IMR-90 (cell line): ENCODE measurements around the gene SH3D21. TPM values are rescaled to one million over a fixed set of nuclear protein-coding genes. Genes with fewer than 3 reads are reported as not detected.
A peak's percentile ranks its signal among the peaks of the same experiment; 100 is the strongest.

Source experiments
- ATAC-seq: fragments of 200-7000 bp; cut with Tn5 transposase; 2 replicates; pipeline ENCODE4 v1.9.1; 2020; ENCODE audit warnings: low read depth, mild to moderate bottlenecking, moderate library complexity
- BruUV-seq: library from RNA; stranded (reverse); fragments of 400-500 nt; replicated peaks from 2 replicates; lab custom pipeline; 2021; lab: Mats Ljungman, UMichigan
- CTCF ChIA-PET: fragments of 300-600 bp; formaldehyde crosslinking; extraction: SDS; loops from one replicate; lab custom pipeline; 2021; ENCODE audit warnings: antibody characterized with exemption; lab: Yijun Ruan, JAX
- POLR2A ChIA-PET: fragments of 300-600 bp; sonication (Branson Sonifier 250); formaldehyde crosslinking; loops from one replicate; lab custom pipeline; 2022; ENCODE audit warnings: antibody characterized with exemption; ENCODE audit not compliant: unreplicated experiment; lab: Charles Lee
- DNase-seq: peaks from one replicate; pipeline ENCODE4 v3.0.0; 2013
- H2AFZ ChIP-seq: replicated peaks from 2 replicates; pipeline ENCODE3; 2013; ENCODE audit warnings: low read length, mild to moderate bottlenecking; ENCODE audit not compliant: poor library complexity
- H2AK5ac ChIP-seq: 2 replicates; pipeline ENCODE4 v1.6.1; 2013; ENCODE audit warnings: low read depth, low read length, inconsistent platforms
- H2AK9ac ChIP-seq: replicated peaks from 2 replicates; pipeline ENCODE3; 2013; ENCODE audit warnings: mild to moderate bottlenecking, low read depth, low read length, moderate library complexity; ENCODE audit not compliant: poor library complexity
- H2BK120ac ChIP-seq: 2 replicates; pipeline ENCODE4 v1.6.1; 2013; ENCODE audit warnings: low read depth, low read length, inconsistent platforms
- H2BK15ac ChIP-seq: 3 replicates; pipeline ENCODE4 v1.6.1; 2013; ENCODE audit warnings: low read depth, low read length, inconsistent platforms
- H2BK20ac ChIP-seq: 2 replicates; pipeline ENCODE4 v1.6.1; 2013; ENCODE audit warnings: low read depth, mild to moderate bottlenecking, inconsistent platforms, low read length, moderate library complexity
- H2BK5ac ChIP-seq: 2 replicates; pipeline ENCODE4 v1.6.1; 2013; ENCODE audit warnings: mild to moderate bottlenecking, low read depth, low read length, inconsistent platforms; ENCODE audit not compliant: poor library complexity, severe bottlenecking
- H3K14ac ChIP-seq: replicated peaks from 2 replicates; pipeline ENCODE4 v1.6.1; 2013; ENCODE audit warnings: low read depth, low read length, inconsistent platforms
- H3K18ac ChIP-seq: 2 replicates; pipeline ENCODE4 v1.6.1; 2013; ENCODE audit warnings: low read depth, low read length, control low read depth
- H3K23ac ChIP-seq: 2 replicates; pipeline ENCODE4 v1.6.1; 2013; ENCODE audit warnings: low read depth, low read length, inconsistent platforms
- H3K27ac ChIP-seq: 2 replicates; pipeline ENCODE4 v1.5.1; 2013; ENCODE audit warnings: mild to moderate bottlenecking, control low read depth, low read length; ENCODE audit not compliant: insufficient read depth
- H3K27me3 ChIP-seq: 2 replicates; pipeline ENCODE4 v1.6.1; 2013; ENCODE audit warnings: low read length; ENCODE audit not compliant: control insufficient read depth, insufficient read depth
- H3K36me3 ChIP-seq: 2 replicates; pipeline ENCODE4 v1.6.1; 2013; ENCODE audit warnings: low read length, mixed read lengths; ENCODE audit not compliant: control insufficient read depth, insufficient read depth
- H3K4ac ChIP-seq: 2 replicates; pipeline ENCODE4 v1.6.1; 2013; ENCODE audit warnings: low read depth, low read length, inconsistent platforms
- H3K4me1 ChIP-seq: 2 replicates; pipeline ENCODE4 v1.6.1; 2013; ENCODE audit warnings: low read length, mixed read lengths; ENCODE audit not compliant: control insufficient read depth, insufficient read depth
- H3K4me2 ChIP-seq: 2 replicates; pipeline ENCODE4 v1.6.1; 2013; ENCODE audit warnings: low read depth, mild to moderate bottlenecking, control low read depth, low read length, moderate library complexity
- H3K4me3 ChIP-seq: 2 replicates; pipeline ENCODE4 v1.5.1; 2013; ENCODE audit warnings: low read depth, mild to moderate bottlenecking, control low read depth, low read length, moderate library complexity; ENCODE audit not compliant: insufficient read depth
- H3K56ac ChIP-seq: 2 replicates; pipeline ENCODE4 v1.6.1; 2013; ENCODE audit warnings: low read length, inconsistent platforms; ENCODE audit not compliant: insufficient read depth; ENCODE audit errors: extremely low read depth
- H3K79me1 ChIP-seq, 2 experiments: 2 replicates each; pipeline ENCODE4 v1.6.1; 2013; ENCODE audit warnings: low read length in 2 of 2, inconsistent platforms in 1 of 2, low read depth in 1 of 2
- H3K9ac ChIP-seq: 2 replicates; pipeline ENCODE4 v1.6.1; 2013; ENCODE audit warnings: low read depth, low read length, control low read depth
- H3K9me1 ChIP-seq: 2 replicates; pipeline ENCODE4 v1.6.1; 2013; ENCODE audit warnings: low read length, inconsistent platforms; ENCODE audit not compliant: insufficient read depth
- H3K9me3 ChIP-seq: 2 replicates; pipeline ENCODE4 v1.6.1; 2013; ENCODE audit warnings: low read length; ENCODE audit not compliant: control insufficient read depth, insufficient read depth
- H4K20me1 ChIP-seq: 2 replicates; pipeline ENCODE4 v1.6.1; 2013; ENCODE audit warnings: low read length, inconsistent platforms; ENCODE audit not compliant: insufficient read depth
- H4K5ac ChIP-seq: 2 replicates; pipeline ENCODE4 v1.6.1; 2013; ENCODE audit warnings: mild to moderate bottlenecking, low read depth, low read length, control low read depth
- H4K8ac ChIP-seq, 2 experiments: 2 replicates each; pipeline ENCODE4 v1.6.1; 2013; ENCODE audit warnings: low read depth in 2 of 2, low read length in 2 of 2, control low read depth in 1 of 2, inconsistent platforms in 1 of 2
- H4K91ac ChIP-seq: 2 replicates; pipeline ENCODE4 v1.6.1; 2013; ENCODE audit warnings: low read depth, low read length, inconsistent platforms; ENCODE audit not compliant: insufficient read depth
- ELK1 ChIP-seq: fragments of 150-350 bp; IDR thresholded peaks from 2 replicates; pipeline ENCODE4 v1.6.1; 2016; ENCODE audit warnings: low read depth, mild to moderate bottlenecking, low read length, moderate library complexity, borderline replicate concordance
- WGBS, 2 experiments: methylation state at CpG; one replicate each; pipeline versions ENCODE4 v1.1.5 to v1.1.7; 2013; ENCODE audit warnings: missing lambda C conversion rate in 2 of 2; ENCODE audit not compliant: insufficient read length in 1 of 2; ENCODE audit errors: extremely low coverage in 2 of 2; 5-methylcytosine and 5-hydroxymethylcytosine counted together
- dilution Hi-C: fragments of 300-500 bp; cut with HindIII; formaldehyde crosslinking; loops from one replicate; pipeline ENCODE4 v1.14.3; 2018; ENCODE audit warnings: low sequenced_read_pairs; ENCODE audit not compliant: unreplicated experiment
- in situ Hi-C: fragments of 300-500 bp; cut with MboI; formaldehyde crosslinking; loops from 3 replicates; pipeline ENCODE4 v1.14.3; 2019; ENCODE audit warnings: low sequenced_read_pairs, inconsistent platforms, mixed read lengths
- intact Hi-C: fragments of 100-400 bp; cut with micrococcal nuclease; formaldehyde crosslinking; loops from 2 replicates; pipeline ENCODE4 v1.10.0; 2022
- polyA plus RNA-seq, 3 experiments: library from polyadenylated mRNA; depleted of rRNA; stranded (reverse); fragments of >200 nt; gene quantifications; 2 replicates each; pipeline ENCODE4 v1.2.3, GENCODE V29; 2012; ENCODE audit warnings: low replicate concordance in 1 of 3
- total RNA-seq: library from RNA; depleted of rRNA; stranded (reverse); fragments of >200 nt; gene quantifications from 2 replicates; pipeline ENCODE4 v1.2.3, GENCODE V29; 2012
- TF ChIP-seq, protein P1 (sequence below): conservative IDR thresholded peaks from 2 replicates; pipeline ENCODE4 v1.5.1; 2012; ENCODE audit warnings: mild to moderate bottlenecking, low read depth, low read length, improper control_type of control experiment

The SH3D21 gene
- total and polyA plus RNA-seq, 2 of the 4 experiments (the other 2 are of a cell fraction): 1.8 to 11.9 TPM

DNA sequence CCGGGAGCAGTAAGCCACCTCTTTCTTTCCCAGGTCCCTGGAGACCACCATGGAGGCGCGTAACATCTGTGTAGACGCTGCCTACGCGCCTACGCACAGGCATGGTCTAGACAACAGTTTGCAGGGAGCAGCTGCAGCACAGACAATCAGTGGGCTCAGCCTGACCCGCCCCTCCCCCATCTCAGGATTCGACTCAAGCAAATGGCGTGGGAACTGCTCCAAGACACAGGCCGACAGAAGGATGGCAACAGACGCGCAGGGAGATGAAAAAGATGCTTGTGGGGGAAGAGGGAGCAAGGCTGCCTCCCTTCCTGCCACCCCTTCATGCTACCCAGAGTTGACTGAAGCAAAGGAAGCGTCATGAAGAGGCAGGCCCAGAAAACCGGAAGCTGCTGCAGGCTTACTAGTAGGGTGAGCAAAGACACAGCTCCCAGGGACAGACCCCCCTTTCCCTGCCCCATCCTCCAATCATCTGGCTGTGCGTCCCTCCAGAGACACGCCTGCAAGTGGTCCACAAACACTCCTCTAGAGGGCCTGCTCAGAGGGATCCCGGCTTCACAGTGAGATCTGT is 60.0 kb downstream of the SH3D21 start:
- Histone ChIP-seq H3K56ac (no peak overlapping the region), H3K4me3 (no peak overlapping the region), H4K8ac (peak overlapping the region; percentile 48 to 72; a peak in 3 of 4 replicates), H3K14ac (peak overlapping the region; percentile 7), H3K9me1 (peaks cover 19% of the 10 kb centered on the region), H2AFZ (peak overlapping the region; percentile 78), H4K91ac (peak overlapping the region; percentile 72), H3K4ac (peak overlapping the region; percentile 20), H2BK20ac (peak overlapping the region; percentile 23; the same call in 1 of the 2 replicates), H3K9me3 (no peaks in the 10 kb centered on the region), H2AK5ac (peak overlapping the region; percentile 29), H2BK5ac (peak overlapping the region; percentile 68), H4K5ac (peak overlapping the region; percentile 54), H3K36me3 (peaks cover 21% of the 10 kb centered on the region), H3K27me3 (no peaks in the 10 kb centered on the region), H3K79me1 (peaks cover 6 to 77% of the 10 kb centered on the region in 2 experiments; a peak in 2 of 4 replicates), H3K23ac (peak overlapping the region; percentile 79), H3K4me1 (peaks cover 10% of the 10 kb centered on the region), H2BK15ac (no peak overlapping the region; the same call in 2 of the 3 replicates), H3K27ac (peak overlapping the region; percentile 67), H3K9ac (peak overlapping the region; percentile 8; the same call in 1 of the 2 replicates), H3K18ac (peak overlapping the region; percentile 14; the same call in 1 of the 2 replicates), H3K4me2 (peak overlapping the region; percentile 14), H2AK9ac (peak overlapping the region; percentile 80), H2BK120ac (peak overlapping the region; percentile 3; the same call in 1 of the 2 replicates), H4K20me1 (peaks cover 10% of the 10 kb centered on the region; the same call in 1 of the 2 replicates)
- DNase-seq (peak; percentile 75), ATAC-seq (peak; percentile 64)
- ChIA-PET CTCF (interaction anchor here (0.9 to 1.4 kb wide), 3 partner anchors 16 to 43 kb away, joined by 3 to 6 read pairs (median 5); no protein-coding TSS in a partner anchor), POLR2A (no interaction called here)
- no peak for TF ChIP-seq ELK1
- TF ChIP-seq, protein P1, sequence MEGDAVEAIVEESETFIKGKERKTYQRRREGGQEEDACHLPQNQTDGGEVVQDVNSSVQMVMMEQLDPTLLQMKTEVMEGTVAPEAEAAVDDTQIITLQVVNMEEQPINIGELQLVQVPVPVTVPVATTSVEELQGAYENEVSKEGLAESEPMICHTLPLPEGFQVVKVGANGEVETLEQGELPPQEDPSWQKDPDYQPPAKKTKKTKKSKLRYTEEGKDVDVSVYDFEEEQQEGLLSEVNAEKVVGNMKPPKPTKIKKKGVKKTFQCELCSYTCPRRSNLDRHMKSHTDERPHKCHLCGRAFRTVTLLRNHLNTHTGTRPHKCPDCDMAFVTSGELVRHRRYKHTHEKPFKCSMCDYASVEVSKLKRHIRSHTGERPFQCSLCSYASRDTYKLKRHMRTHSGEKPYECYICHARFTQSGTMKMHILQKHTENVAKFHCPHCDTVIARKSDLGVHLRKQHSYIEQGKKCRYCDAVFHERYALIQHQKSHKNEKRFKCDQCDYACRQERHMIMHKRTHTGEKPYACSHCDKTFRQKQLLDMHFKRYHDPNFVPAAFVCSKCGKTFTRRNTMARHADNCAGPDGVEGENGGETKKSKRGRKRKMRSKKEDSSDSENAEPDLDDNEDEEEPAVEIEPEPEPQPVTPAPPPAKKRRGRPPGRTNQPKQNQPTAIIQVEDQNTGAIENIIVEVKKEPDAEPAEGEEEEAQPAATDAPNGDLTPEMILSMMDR: peak; percentile 20; the same call in 1 of the 2 replicates
- in situ Hi-C loops (no loop called here), dilution Hi-C loops (no loop called here), intact Hi-C loops (loop anchor here (5.0 kb wide), 1 partner anchor 44 kb away; the partner anchor contains the start of gene EVA1B)
- 34% methylated on average over 8 of the region's 18 CpGs; no CpG with 5 or more reads in 1 of the 2 experiments for WGBS, 2 experiments
- no TSS peak for BruUV-seq
